MG63 (cell line): ENCODE data around the gene MFSD1. TPM values are rescaled to one million over a fixed set of nuclear protein-coding genes. Genes with fewer than 3 reads are reported as not detected.

Experiments
- DNase-seq: peaks from one replicate; pipeline ENCODE4 v3.0.0-alpha.2; 2020
- H3K27me3 ChIP-seq: fragments of 250-450 bp; sonication (Bioruptor Pico); 2 replicates; pipeline ENCODE4 v1.5.1; 2020; ENCODE audit warnings: mild to moderate bottlenecking, moderate library complexity
- H3K36me3 ChIP-seq: fragments of 250-450 bp; sonication (Bioruptor Pico); 2 replicates; pipeline ENCODE4 v1.5.1; 2020; ENCODE audit warnings: mild to moderate bottlenecking, moderate library complexity
- H3K4me3 ChIP-seq: fragments of 250-450 bp; sonication (Bioruptor Pico); 2 replicates; pipeline ENCODE4 v1.5.1; 2020; ENCODE audit warnings: mild to moderate bottlenecking, moderate library complexity
- H3K9me3 ChIP-seq: fragments of 250-450 bp; sonication (Bioruptor Pico); 2 replicates; pipeline ENCODE4 v1.5.1; 2020; ENCODE audit warnings: mild to moderate bottlenecking, moderate library complexity
- total RNA-seq: library from RNA; depleted of rRNA; stranded (reverse); fragments of >200 nt; shearing (Covaris generic); gene quantifications from 2 replicates; pipeline ENCODE4 v1.2.3, GENCODE V29; 2014; ENCODE audit warnings: low replicate concordance

Gene MFSD1
- total RNA-seq, 1 experiment from 2014 or later = 122 TPM

- Histone ChIP-seq H3K9me3 (no peaks in the 10 kb centered on the region), H3K27me3 (no peaks in the 10 kb centered on the region), H3K4me3 (no peak overlapping the region), H3K36me3 (peaks cover 9% of the 10 kb centered on the region)
- DNase-seq = no peak
Measured at GRCh38 chr3:158835631-158836030, 33.8 kb downstream of the MFSD1 start.

DNA sequence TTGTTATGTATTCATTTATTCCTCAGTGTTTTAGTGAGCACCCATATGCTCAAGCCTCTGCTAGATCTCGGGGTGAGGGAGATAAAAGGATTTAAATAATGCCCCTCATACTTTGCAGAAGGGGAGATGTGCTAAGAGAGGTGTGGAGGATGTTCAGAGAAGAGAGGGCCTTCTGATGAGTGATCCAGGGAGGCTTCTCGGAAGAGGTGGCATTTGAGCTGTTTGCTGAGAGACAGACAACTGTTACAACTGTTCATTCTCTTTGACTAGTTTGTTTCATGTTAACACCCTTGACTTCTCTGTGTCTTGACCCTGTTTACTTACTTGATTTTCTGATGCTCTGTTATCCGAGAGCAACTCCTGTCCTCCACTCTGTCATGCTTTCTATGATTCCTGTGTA, 34.5 kb downstream of the MFSD1 start:
- Histone ChIP-seq H3K27me3 (no peaks in the 10 kb centered on the region), H3K4me3 (no peak overlapping the region), H3K36me3 (peaks cover 2% of the 10 kb centered on the region; the same call in 1 of the 2 replicates), H3K9me3 (no peaks in the 10 kb centered on the region)
- DNase-seq = no peak

- no peak overlapping the region for H3K4me3 ChIP-seq
- no peaks in the 10 kb centered on the region for H3K9me3 ChIP-seq
- DNase-seq = no peak
- H3K36me3 ChIP-seq = no peaks in the 10 kb centered on the region
- H3K27me3 ChIP-seq = no peaks in the 10 kb centered on the region
Measured at GRCh38 chr3:158837240-158837639, 35.4 kb downstream of the MFSD1 start.

DNA sequence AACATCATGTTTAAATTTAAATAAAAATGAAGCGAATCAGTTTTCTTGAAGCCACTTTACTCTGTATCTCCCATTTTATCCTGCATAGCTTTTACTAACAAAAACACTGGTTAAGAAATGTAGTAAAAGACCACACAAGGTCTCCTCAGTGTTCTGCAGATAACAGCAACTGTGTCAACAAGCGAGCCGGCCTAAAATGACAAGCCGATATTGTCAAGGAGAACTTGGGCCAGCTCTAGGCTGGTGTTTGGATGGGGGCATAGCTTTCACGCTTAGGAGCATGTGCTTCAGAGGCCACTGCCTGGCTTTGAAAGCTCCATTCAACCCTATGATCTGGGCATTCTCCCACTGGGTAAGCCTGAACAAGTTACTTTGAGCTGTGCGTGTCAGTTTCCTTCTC, 38.1 kb downstream of the MFSD1 start:
- no peak for DNase-seq
- Histone ChIP-seq H3K9me3 (no peaks in the 10 kb centered on the region), H3K27me3 (no peaks in the 10 kb centered on the region), H3K4me3 (no peak overlapping the region), H3K36me3 (no peaks in the 10 kb centered on the region)

DNA sequence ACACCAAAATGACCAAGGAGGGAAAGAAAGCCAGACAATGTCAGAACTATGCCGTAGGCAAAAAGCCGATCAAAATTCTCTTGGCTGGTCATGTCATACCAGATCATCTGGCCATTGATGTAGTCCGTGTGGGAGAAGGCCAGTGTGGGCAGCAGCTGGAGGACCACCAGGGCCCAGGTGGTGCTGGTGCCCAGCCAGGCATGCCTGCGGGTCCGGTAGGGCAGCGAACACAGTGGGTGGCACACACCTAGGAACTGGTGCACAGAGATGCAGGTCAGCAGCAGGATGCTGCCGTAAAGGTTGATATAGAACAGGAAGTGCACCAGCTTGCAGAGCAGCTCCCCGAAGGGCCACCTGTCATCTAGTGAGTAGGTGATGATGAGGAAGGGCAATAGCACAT, 39.5 kb downstream of the MFSD1 start:
- Histone ChIP-seq H3K9me3 (no peaks in the 10 kb centered on the region), H3K27me3 (no peaks in the 10 kb centered on the region)
- DNase-seq = no peak

GRCh38 chr3:158842976-158843375, 41.1 kb downstream of the MFSD1 start:
- no peaks in the 10 kb centered on the region for H3K27me3 ChIP-seq
- DNase-seq = no peak

More for the DNA sequence above, 39.5 kb downstream of the MFSD1 start:
- no peaks in the 10 kb centered on the region for H3K36me3 ChIP-seq
- H3K4me3 ChIP-seq = no peak overlapping the region

GRCh38 chr3:158845765-158846350, 44.0 kb downstream of the MFSD1 start:
- no peak overlapping the region for H3K4me3 ChIP-seq
- no peak for DNase-seq
- no peaks in the 10 kb centered on the region for H3K27me3 ChIP-seq
- H3K36me3 ChIP-seq = no peaks in the 10 kb centered on the region
- no peaks in the 10 kb centered on the region for H3K9me3 ChIP-seq

More at GRCh38 chr3:158842976-158843375, 41.1 kb downstream of the MFSD1 start:
- no peaks in the 10 kb centered on the region for H3K9me3 ChIP-seq
- no peak overlapping the region for H3K4me3 ChIP-seq
- no peaks in the 10 kb centered on the region for H3K36me3 ChIP-seq

DNA sequence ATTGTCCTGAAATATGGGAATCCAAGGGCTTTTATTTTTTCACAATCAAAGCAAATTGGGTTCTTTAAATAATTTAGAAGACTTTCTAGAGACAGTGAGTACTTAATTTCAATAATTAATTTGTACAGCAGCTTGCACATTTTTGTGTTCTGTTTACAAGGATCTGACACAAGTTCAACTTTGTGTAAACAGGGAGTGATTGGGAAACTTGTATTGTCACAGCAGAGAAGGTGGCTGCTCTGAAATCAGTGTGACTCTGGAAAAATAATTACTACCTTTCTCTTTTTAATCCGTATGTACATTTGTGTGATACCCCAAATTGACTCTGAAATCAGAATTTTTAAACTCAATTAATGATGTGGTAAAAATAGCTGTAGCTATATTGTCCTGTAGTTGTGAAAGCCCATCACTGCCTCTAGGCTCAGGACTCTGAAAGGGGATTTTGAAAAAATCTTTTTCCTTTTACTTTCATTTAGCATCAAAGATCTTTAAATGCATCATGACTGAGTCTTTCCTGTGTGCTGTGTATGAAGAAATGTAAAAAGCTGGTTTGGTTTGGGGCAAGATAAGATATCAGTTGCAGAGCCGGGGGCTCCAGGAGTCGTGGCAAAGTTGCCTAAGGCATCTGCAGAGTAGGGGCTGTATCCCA, 45.1 kb downstream of the MFSD1 start:
- no peaks in the 10 kb centered on the region for H3K9me3 ChIP-seq
- H3K36me3 ChIP-seq = no peaks in the 10 kb centered on the region
- H3K4me3 ChIP-seq = no peak overlapping the region
- H3K27me3 ChIP-seq = no peaks in the 10 kb centered on the region
- DNase-seq = no peak

DNA sequence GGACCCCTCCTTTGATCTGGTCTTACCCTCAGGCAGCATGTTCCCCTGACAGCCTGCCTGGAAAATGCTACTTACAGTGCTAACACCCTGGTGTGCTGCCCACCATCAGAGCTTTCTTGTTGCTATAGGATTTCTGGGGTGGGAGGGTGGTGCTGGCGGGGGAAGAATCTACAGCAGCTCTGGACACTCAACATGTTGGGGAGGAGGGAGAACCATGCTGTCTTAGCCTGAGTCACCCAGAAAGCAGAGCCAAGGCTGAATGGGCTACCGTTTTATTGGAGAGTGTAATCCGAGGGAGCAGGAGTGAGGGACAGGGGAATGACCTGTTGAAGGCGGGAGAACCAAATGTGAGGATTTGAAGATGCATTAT, 45.6 kb downstream of the MFSD1 start:
- no peaks in the 10 kb centered on the region for H3K36me3 ChIP-seq
- H3K4me3 ChIP-seq = no peak overlapping the region
- peak; percentile 28 for DNase-seq
- no peaks in the 10 kb centered on the region for H3K9me3 ChIP-seq
- no peaks in the 10 kb centered on the region for H3K27me3 ChIP-seq

DNA sequence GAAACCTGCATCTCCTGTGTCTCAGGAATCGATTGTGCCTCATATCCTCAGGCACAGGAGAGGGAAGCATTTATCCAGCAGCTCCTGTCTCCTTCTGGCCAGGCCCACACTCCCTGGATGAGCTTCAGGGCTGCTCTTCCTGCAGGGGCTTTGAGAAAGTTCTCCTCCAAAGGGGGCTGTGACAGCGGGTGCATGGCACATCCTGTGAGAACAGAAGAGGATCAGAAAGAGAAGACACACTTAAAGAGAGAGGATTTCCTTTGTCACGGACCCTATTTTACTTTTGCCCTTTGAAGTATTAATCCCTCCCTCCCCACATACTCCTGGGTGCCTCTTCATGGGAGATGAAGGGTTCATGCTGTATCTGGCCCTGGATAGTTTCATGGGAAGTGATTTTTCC, 46.0 kb downstream of the MFSD1 start:
- H3K27me3 ChIP-seq = no peaks in the 10 kb centered on the region
- no peak for DNase-seq
- H3K4me3 ChIP-seq = no peak overlapping the region
- no peaks in the 10 kb centered on the region for H3K9me3 ChIP-seq
- H3K36me3 ChIP-seq = no peaks in the 10 kb centered on the region

GRCh38 chr3:158849757-158850156, 47.9 kb downstream of the MFSD1 start:
- DNase-seq = no peak
- H3K27me3 ChIP-seq = no peaks in the 10 kb centered on the region
- no peak overlapping the region for H3K4me3 ChIP-seq
- H3K9me3 ChIP-seq = 0 out of 2 replicates have a peak, but pooled peaks cover 2% of the 10 kb centered on the region
- no peaks in the 10 kb centered on the region for H3K36me3 ChIP-seq

DNA sequence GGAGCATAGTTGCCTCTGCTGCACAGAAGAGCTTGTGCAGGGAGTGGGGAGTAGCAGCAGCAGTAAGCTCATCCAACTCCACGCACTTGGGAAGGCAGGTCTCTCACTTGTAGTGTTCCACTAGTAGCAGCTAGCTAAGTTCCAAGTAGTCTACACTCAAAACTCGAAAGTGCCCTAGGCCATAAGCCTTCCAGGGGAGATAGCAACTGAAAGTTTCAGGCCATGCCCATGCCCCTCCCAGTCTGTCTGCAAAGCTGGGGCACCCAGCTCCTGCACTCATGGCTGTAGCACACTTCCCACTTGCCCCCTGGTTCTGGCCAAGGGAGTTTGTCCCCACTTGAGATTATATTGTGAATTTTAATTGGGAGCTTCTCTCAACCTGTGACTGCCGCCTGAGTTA, 57.5 kb downstream of the MFSD1 start:
- H3K27me3 ChIP-seq = no peaks in the 10 kb centered on the region; the same call in 1 of the 2 replicates
- H3K4me3 ChIP-seq = no peak overlapping the region

GRCh38 chr3:158863247-158863646, 61.4 kb downstream of the MFSD1 start:
- H3K27me3 ChIP-seq = no peaks in the 10 kb centered on the region
- H3K9me3 ChIP-seq = no peaks in the 10 kb centered on the region
- no peak overlapping the region for H3K4me3 ChIP-seq
- no peak for DNase-seq
- H3K36me3 ChIP-seq = no peaks in the 10 kb centered on the region

More for the DNA sequence above, 57.5 kb downstream of the MFSD1 start:
- Histone ChIP-seq H3K36me3 (no peaks in the 10 kb centered on the region), H3K9me3 (peaks cover 1% of the 10 kb centered on the region; the same call in 1 of the 2 replicates)
- DNase-seq = no peak

- H3K9me3 ChIP-seq = no peaks in the 10 kb centered on the region
- H3K4me3 ChIP-seq = no peak overlapping the region
- H3K27me3 ChIP-seq = no peaks in the 10 kb centered on the region
- no peak for DNase-seq
- H3K36me3 ChIP-seq = no peaks in the 10 kb centered on the region
Measured at GRCh38 chr3:158864492-158864891, 62.6 kb downstream of the MFSD1 start.

DNA sequence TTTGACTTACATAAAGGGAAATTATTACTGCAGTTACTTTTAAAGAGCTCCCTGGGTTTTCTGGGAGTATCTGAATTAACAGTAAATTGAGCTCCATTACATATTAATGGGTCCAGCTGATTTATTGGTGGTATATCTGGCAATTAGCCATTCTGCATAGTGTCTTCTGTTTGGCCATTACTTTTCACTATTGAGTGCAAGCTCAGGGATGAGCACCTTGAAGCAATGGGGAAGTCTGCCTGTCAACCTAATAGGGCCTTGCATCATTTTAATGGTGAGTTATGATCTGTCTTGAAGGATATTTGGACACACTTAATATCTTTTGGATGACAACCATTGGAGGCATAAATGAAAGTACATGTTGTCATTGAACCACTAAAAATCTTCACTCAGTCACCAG, 73.8 kb downstream of the MFSD1 start:
- H3K27me3 ChIP-seq = no peaks in the 10 kb centered on the region
- H3K9me3 ChIP-seq = no peaks in the 10 kb centered on the region
- no peak for DNase-seq
- H3K4me3 ChIP-seq = no peak overlapping the region
- H3K36me3 ChIP-seq = no peaks in the 10 kb centered on the region
